GM19397 (cell line): ENCODE data around the gene NAB1.
"Not testable (repeated sequence)": the region's sequence is repeated elsewhere in the genome, so short reads cannot be mapped to it uniquely, and the experiment has no call there.

Experiments
- ATAC-seq: cut with Tn5 transposase; IDR thresholded peaks from one replicate; pipeline ENCODE4 v1.9.1; 2021; ENCODE audit warnings: mild to moderate bottlenecking, moderate library complexity; ENCODE audit not compliant: unreplicated experiment

NAB1 gene

GRCh38 chr2:190708650-190709049 is 59.8 kb downstream of the NAB1 start:
- ATAC-seq = not testable (repeated sequence)

- ATAC-seq = no peak
Measured at GRCh38 chr2:190711069-190711468, 62.2 kb downstream of the NAB1 start.

GRCh38 chr2:190713471-190713870 is 64.6 kb downstream of the NAB1 start:
- ATAC-seq = no peak

GRCh38 chr2:190714958-190715357 is 66.1 kb downstream of the NAB1 start:
- ATAC-seq = no peak

GRCh38 chr2:190716176-190716807 is 67.4 kb downstream of the NAB1 start:
- no peak for ATAC-seq

GRCh38 chr2:190717306-190717705 is 68.4 kb downstream of the NAB1 start:
- ATAC-seq = no peak

GRCh38 chr2:190717764-190718651 is 69.1 kb downstream of the NAB1 start:
- ATAC-seq = no peak

- peak; percentile 68 for ATAC-seq
Measured at GRCh38 chr2:190718652-190719526, 70.0 kb downstream of the NAB1 start.

GRCh38 chr2:190720276-190720675 is 71.4 kb downstream of the NAB1 start:
- no peak for ATAC-seq

- no peak for ATAC-seq
Measured at GRCh38 chr2:190720691-190721090, 71.8 kb downstream of the NAB1 start.

GRCh38 chr2:190722061-190722759 is 73.3 kb downstream of the NAB1 start:
- ATAC-seq = peak; percentile 50

- ATAC-seq = no peak
Measured at GRCh38 chr2:190722835-190723234, 74.0 kb downstream of the NAB1 start.

- ATAC-seq = no peak
Measured at GRCh38 chr2:190723397-190724090, 74.7 kb downstream of the NAB1 start.

- no peak for ATAC-seq
Measured at GRCh38 chr2:190726255-190726654, 77.4 kb downstream of the NAB1 start.

GRCh38 chr2:190736355-190736754 is 87.5 kb downstream of the NAB1 start:
- no peak for ATAC-seq

- ATAC-seq = no peak
Measured at GRCh38 chr2:190740449-190740848, 91.6 kb downstream of the NAB1 start.
